A549 (cell line): ENCODE data around the gene RNF145.

Experiments
- CHD4 ChIP-seq: fragments of 200-600 bp; sonication (generic); IDR thresholded peaks from 2 replicates; pipeline ENCODE4 v1.6.1; 2016; ENCODE audit warnings: antibody characterized with exemption, mild to moderate bottlenecking, borderline replicate concordance
- EHMT2 ChIP-seq: fragments of 200-600 bp; sonication (generic); IDR thresholded peaks from 2 replicates; pipeline ENCODE4 v1.6.1; 2016; ENCODE audit warnings: antibody characterized with exemption, low read depth, mild to moderate bottlenecking, moderate library complexity
- EP300 ChIP-seq, 2 experiments: fragments of >200 bp; sonication (Bioruptor Twin); formaldehyde crosslinking; IDR thresholded peaks; 2 replicates in 1 of 2; 3 replicates in 1 of 2; pipeline ENCODE4 v1.6.1; 2016 to 2017
- NFE2L2 ChIP-seq: fragments of 150-350 bp; conservative IDR thresholded peaks from 2 replicates; pipeline ENCODE4 v1.6.1; 2014; ENCODE audit warnings: low read length
- POLR2A ChIP-seq: IDR thresholded peaks from 2 replicates; pipeline ENCODE4 v1.6.1; 2012; ENCODE audit warnings: mild to moderate bottlenecking, low read length
- POLR2AphosphoS2 ChIP-seq: conservative IDR thresholded peaks from 2 replicates; pipeline ENCODE4 v1.6.1; 2012; ENCODE audit warnings: low read length, improper control_type of control experiment, inconsistent platforms
- TF ChIP-seq, protein P1 (sequence below): fragments of >200 bp; sonication (Bioruptor Twin); formaldehyde crosslinking; IDR thresholded peaks from 3 replicates; pipeline ENCODE4 v1.5.1; 2016
- TF ChIP-seq, protein P2 (sequence below): fragments of 450-650 bp; IDR thresholded peaks from 2 replicates; pipeline ENCODE4 v1.6.1; 2014; ENCODE audit warnings: antibody characterized with exemption
- TF ChIP-seq, protein P3 (sequence below): fragments of >200 bp; sonication (Bioruptor Twin); formaldehyde crosslinking; IDR thresholded peaks from 3 replicates; pipeline ENCODE4 v1.6.1; 2016
- TF ChIP-seq, protein P4 (sequence below): fragments of 250-450 bp; sonication (Bioruptor Pico); IDR thresholded peaks from 2 replicates; pipeline ENCODE4 v1.5.0; 2020; ENCODE audit warnings: low read depth, mild to moderate bottlenecking, moderate library complexity

DNA sequence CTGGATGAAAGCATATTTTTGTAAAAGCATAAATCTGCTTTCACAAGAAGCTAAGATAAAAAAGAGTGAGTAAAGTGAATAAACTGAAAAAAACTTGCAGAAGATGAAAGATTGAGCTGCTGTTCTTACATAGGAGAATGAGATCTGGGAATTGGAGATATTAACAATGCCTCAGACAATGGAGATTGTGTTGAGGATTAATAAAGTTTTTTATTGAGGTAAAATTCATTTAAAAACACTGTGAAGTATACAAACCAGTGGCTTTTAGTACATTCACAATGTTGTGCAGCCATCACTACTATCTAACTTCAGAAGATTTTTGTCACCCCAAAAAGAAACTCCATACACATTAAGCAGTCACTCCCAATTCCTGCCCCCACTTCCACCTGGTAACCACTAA lies 34.0 kb upstream of the RNF145 start:
- TF ChIP-seq CHD4 (no peak), POLR2A (no peak), EP300 (IDR thresholded peaks at IDR 0.05) (no peak), EHMT2 (no peak), POLR2AphosphoS2 (no peak), NFE2L2 (no peak)
- TF ChIP-seq, protein P1, sequence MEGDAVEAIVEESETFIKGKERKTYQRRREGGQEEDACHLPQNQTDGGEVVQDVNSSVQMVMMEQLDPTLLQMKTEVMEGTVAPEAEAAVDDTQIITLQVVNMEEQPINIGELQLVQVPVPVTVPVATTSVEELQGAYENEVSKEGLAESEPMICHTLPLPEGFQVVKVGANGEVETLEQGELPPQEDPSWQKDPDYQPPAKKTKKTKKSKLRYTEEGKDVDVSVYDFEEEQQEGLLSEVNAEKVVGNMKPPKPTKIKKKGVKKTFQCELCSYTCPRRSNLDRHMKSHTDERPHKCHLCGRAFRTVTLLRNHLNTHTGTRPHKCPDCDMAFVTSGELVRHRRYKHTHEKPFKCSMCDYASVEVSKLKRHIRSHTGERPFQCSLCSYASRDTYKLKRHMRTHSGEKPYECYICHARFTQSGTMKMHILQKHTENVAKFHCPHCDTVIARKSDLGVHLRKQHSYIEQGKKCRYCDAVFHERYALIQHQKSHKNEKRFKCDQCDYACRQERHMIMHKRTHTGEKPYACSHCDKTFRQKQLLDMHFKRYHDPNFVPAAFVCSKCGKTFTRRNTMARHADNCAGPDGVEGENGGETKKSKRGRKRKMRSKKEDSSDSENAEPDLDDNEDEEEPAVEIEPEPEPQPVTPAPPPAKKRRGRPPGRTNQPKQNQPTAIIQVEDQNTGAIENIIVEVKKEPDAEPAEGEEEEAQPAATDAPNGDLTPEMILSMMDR = no peak
- TF ChIP-seq, protein P2, sequence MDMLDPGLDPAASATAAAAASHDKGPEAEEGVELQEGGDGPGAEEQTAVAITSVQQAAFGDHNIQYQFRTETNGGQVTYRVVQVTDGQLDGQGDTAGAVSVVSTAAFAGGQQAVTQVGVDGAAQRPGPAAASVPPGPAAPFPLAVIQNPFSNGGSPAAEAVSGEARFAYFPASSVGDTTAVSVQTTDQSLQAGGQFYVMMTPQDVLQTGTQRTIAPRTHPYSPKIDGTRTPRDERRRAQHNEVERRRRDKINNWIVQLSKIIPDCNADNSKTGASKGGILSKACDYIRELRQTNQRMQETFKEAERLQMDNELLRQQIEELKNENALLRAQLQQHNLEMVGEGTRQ = no peak
- TF ChIP-seq, protein P3, sequence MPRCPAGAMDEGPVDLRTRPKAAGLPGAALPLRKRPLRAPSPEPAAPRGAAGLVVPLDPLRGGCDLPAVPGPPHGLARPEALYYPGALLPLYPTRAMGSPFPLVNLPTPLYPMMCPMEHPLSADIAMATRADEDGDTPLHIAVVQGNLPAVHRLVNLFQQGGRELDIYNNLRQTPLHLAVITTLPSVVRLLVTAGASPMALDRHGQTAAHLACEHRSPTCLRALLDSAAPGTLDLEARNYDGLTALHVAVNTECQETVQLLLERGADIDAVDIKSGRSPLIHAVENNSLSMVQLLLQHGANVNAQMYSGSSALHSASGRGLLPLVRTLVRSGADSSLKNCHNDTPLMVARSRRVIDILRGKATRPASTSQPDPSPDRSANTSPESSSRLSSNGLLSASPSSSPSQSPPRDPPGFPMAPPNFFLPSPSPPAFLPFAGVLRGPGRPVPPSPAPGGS = no peak
- TF ChIP-seq, protein P4, sequence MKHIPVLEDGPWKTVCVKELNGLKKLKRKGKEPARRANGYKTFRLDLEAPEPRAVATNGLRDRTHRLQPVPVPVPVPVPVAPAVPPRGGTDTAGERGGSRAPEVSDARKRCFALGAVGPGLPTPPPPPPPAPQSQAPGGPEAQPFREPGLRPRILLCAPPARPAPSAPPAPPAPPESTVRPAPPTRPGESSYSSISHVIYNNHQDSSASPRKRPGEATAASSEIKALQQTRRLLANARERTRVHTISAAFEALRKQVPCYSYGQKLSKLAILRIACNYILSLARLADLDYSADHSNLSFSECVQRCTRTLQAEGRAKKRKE = no peak
